Fibroblast of mammary gland (primary cell): ENCODE measurements around the gene TAOK2.

Source experiments
- DNase-seq: peaks from one replicate; pipeline ENCODE4 v3.0.0-alpha.2; 2010; ENCODE audit warnings: low read depth
- H3K4me3 ChIP-seq: 2 replicates; pipeline ENCODE4 v1.5.1; 2011; ENCODE audit warnings: low read depth, mild to moderate bottlenecking, low read length, moderate library complexity; ENCODE audit not compliant: control insufficient read depth
- TF ChIP-seq, protein P1 (sequence below): conservative IDR thresholded peaks from 2 replicates; pipeline ENCODE4 v1.5.1; 2011; ENCODE audit warnings: low read depth, low read length, inconsistent platforms; ENCODE audit not compliant: control insufficient read depth, insufficient read depth

TAOK2 gene

DNA sequence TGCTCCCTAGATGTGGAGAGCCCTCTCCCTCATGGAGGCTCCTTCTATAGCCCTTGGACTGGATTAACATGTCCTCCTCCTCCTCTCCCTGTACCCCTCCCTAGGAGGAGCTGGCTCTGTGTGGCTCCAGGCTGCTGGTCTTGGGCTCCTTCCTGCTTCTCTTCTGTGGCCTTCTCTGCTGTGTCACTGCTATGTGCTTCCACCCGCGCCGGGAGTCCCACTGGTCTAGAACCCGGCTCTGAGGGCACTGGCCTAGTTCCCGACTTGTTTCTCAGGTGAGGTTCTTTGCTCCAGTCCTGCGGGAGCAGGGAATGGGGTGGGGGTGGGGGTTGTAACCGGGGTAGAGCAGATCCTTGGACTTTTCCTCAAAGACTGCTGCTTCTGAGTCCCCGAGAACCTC is 2.4 kb upstream of the TAOK2 start:
- no peak overlapping the region for H3K4me3 ChIP-seq
- TF ChIP-seq, protein P1, sequence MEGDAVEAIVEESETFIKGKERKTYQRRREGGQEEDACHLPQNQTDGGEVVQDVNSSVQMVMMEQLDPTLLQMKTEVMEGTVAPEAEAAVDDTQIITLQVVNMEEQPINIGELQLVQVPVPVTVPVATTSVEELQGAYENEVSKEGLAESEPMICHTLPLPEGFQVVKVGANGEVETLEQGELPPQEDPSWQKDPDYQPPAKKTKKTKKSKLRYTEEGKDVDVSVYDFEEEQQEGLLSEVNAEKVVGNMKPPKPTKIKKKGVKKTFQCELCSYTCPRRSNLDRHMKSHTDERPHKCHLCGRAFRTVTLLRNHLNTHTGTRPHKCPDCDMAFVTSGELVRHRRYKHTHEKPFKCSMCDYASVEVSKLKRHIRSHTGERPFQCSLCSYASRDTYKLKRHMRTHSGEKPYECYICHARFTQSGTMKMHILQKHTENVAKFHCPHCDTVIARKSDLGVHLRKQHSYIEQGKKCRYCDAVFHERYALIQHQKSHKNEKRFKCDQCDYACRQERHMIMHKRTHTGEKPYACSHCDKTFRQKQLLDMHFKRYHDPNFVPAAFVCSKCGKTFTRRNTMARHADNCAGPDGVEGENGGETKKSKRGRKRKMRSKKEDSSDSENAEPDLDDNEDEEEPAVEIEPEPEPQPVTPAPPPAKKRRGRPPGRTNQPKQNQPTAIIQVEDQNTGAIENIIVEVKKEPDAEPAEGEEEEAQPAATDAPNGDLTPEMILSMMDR, result no peak
- DNase-seq, result no peak

DNA sequence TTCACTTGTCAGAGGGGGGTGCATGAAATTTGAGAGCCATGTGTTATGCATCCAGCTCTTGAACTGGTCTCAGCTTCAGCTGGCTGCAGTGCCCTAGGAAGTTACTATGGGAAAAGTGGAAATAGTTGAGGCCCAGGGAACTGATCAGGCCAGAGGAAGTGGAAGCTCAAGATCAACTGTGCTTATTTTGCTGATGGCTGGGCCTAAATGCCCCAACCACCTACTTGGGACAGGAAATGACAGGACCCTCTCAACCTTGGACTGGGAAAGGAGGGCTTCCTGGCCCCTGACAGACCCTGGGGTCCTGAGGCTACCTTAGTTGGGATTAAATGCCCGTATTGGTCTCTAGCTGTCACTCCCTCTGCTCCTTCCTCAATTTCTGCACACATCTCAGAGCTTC is 1.2 kb upstream of the TAOK2 start:
- TF ChIP-seq, protein P1, result no peak
- no peak for DNase-seq
- H3K4me3 ChIP-seq, result no peak overlapping the region

DNA sequence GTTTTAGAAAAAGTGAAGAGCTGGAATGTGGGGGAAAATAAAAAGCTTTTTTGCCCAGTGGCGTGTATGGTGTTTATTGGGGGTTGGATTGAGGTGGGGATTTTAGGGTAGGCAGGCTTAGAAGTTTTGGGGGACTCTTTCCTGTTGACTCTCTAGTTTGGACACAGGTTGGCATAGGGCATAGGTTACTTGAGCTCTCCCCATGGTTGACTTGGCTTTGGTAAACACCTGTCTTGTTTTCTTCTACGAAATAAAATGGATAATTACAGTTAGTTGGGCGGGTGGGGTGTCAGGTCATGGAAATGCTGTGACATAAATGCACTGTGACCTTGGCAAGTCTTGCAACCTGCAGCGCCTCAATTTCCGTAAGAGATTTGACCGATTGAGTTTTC is 680 bp upstream of the TAOK2 start:
- no peak overlapping the region for H3K4me3 ChIP-seq
- DNase-seq, result no peak
- TF ChIP-seq, protein P1, result no peak

DNA sequence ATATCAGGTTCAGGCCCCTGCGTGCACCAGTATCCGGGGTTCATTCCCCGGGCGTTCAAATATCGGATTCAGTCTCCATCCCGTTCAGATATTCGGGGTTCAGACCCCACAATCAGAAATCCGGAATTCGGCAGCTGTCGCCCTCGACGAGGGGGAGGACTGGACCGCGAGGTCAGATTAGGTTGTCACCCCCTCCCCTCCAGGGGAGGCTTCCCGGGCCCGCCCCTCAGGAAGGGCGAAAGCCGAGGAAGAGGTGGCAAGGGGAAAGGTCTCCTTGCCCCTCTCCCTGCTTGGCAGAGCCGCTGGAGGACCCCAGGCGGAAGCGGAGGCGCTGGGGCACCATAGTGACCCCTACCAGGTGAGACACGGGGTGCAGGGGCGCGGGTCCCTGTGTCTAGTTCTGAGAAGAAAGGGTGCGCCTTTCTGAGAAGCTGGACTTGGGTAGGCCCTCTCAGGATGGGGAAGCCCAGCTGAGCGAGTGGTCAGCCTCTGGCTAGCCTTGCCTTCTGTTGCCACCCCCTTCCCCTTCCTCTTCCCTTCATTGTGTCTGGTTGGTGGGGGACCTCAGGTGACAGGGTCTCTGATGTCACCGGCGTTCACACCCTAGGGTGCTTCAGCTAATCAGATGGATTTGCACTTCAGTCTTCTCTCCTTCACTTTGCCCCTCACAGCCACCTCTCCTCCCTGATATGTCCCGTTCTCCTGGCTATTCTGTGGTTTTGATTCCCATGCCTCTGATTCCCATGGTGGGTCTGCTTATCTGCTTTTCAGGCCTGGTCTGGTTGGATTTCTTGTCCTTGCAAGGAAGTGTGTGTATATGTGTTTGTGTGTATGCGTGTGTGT is 844 bp downstream of the TAOK2 start:
- peak overlapping the region; percentile 90 for H3K4me3 ChIP-seq
- DNase-seq, result no peak
- TF ChIP-seq, protein P1, result no peak

DNA sequence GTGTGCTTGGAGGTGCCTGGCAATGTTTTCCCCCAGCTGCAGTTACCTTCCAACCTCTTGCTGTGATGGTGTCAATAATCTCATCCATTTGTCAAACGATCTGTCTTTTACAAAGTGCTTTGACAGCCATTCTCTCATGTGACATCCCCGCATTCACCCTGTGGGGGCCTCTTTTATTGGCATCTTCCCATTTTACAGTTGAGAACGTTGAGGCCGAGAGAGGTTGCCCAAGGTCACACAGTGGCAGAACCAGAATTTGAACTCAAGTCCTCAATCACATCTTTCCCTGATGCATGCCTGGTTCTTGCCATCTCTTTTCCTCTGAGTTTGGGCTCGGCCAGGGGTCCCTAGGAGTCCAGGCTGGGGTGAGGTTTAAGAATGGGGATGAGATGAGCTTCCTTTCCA is 1.5 kb downstream of the TAOK2 start:
- peak overlapping the region; percentile 90 for H3K4me3 ChIP-seq
- TF ChIP-seq, protein P1, result no peak
- no peak for DNase-seq

DNA sequence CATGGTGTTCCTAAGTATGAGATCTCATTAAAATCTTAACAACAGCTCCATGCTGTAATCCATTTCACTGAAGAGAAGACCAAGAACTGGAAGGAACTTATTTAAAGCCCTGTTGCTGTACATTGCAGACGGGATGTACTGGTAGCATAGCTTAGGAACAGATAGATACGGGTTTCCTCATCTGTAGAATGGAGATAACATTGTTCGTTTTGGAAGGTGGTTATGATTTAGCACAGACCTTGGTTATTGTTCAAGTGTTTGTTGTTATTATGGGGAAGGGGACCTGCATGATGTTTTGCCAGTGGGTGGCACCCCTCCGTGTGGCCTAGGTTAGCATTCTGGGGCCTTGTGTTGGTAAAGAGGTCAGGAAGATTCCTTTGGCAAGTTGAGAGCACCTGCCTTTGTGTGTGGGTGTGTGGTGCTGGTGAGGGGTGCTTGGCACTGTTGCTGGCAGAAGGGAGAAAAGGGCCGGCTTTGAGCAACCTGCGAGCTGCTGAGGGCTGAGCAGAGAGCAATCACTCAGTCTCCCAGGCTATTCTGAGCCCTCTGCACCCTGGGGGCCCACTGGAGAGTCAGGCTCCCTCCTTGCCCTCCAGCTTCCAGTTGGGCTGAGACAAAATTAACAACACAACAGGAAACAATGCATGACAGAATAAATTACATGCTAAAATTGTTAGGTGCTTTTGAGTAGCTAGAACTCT is 2.3 kb downstream of the TAOK2 start:
- TF ChIP-seq, protein P1, result no peak
- DNase-seq, result no peak
- peak overlapping the region; percentile 90 for H3K4me3 ChIP-seq
